NK-92 treated with Interleukin-12 subunit alpha and Interleukin-12 subunit beta, amount 100 ng/mL, for 24 hours (cell line): ENCODE data around the gene SLC9C2.
"Not testable (repeated sequence)": the region's sequence is repeated elsewhere in the genome, so short reads cannot be mapped to it uniquely, and the experiment has no call there.

Experiments
- DNase-seq: peaks from one replicate; lab custom pipeline; 2025; lab: John Stamatoyannopoulos, UW

Gene SLC9C2

GRCh38 chr1:173485401-173485800 lies 117.5 kb downstream of the SLC9C2 start:
- DNase-seq: no peak

- no peak for DNase-seq
Observed at GRCh38 chr1:173484276-173484675, 118.6 kb downstream of the SLC9C2 start.

GRCh38 chr1:173482683-173483082 lies 120.2 kb downstream of the SLC9C2 start:
- DNase-seq: no peak

GRCh38 chr1:173481195-173481772 lies 121.6 kb downstream of the SLC9C2 start:
- DNase-seq: no peak

GRCh38 chr1:173479649-173480048 lies 123.2 kb downstream of the SLC9C2 start:
- no peak for DNase-seq

GRCh38 chr1:173478094-173478674 lies 124.7 kb downstream of the SLC9C2 start:
- DNase-seq: no peak

GRCh38 chr1:173477286-173478093 lies 125.4 kb downstream of the SLC9C2 start, which contains the start of gene PRDX6:
TSS of gene PRDX6 (plus strand) at chr1:173477335. CDS start at chr1:173477398, 63 bp downstream.
- DNase-seq: peak; percentile 95

- peak; percentile 95 for DNase-seq
Observed at GRCh38 chr1:173476665-173477285, 126.1 kb downstream of the SLC9C2 start.

- no peak for DNase-seq
Observed at GRCh38 chr1:173476197-173476664, 126.6 kb downstream of the SLC9C2 start.

GRCh38 chr1:173475564-173476196 lies 127.2 kb downstream of the SLC9C2 start:
- no peak for DNase-seq

GRCh38 chr1:173474780-173475421 lies 128.0 kb downstream of the SLC9C2 start:
- not testable (repeated sequence) for DNase-seq

GRCh38 chr1:173474097-173474779 lies 128.6 kb downstream of the SLC9C2 start:
- DNase-seq: no peak

GRCh38 chr1:173473599-173474011 lies 129.3 kb downstream of the SLC9C2 start:
- DNase-seq: no peak

- DNase-seq: no peak
Observed at GRCh38 chr1:173470608-173471007, 132.3 kb downstream of the SLC9C2 start.

- DNase-seq: no peak
Observed at GRCh38 chr1:173469656-173470055, 133.2 kb downstream of the SLC9C2 start.

GRCh38 chr1:173467426-173467825 lies 135.4 kb downstream of the SLC9C2 start:
- no peak for DNase-seq

- DNase-seq: not testable (repeated sequence)
Observed at GRCh38 chr1:173464185-173464584, 138.7 kb downstream of the SLC9C2 start.

- not testable (repeated sequence) for DNase-seq
Observed at GRCh38 chr1:173462666-173463065, 140.2 kb downstream of the SLC9C2 start.

GRCh38 chr1:173459885-173460284 lies 143.0 kb downstream of the SLC9C2 start:
- no peak for DNase-seq

GRCh38 chr1:173454966-173455524 lies 147.8 kb downstream of the SLC9C2 start:
- DNase-seq: no peak

GRCh38 chr1:173453982-173454381 lies 148.9 kb downstream of the SLC9C2 start:
- DNase-seq: no peak
